Testis (tissue), 2 donors: ENCODE measurements around the gene TNRC6B.
A peak's percentile ranks its signal among the peaks of the same experiment; 100 is the strongest.

Experiments
- POLR2A ChIP-seq: fragments of 450-650 bp; IDR thresholded peaks from one replicate; pipeline ENCODE4 v1.6.1; 2017; ENCODE audit warnings: antibody characterized with exemption, mild to moderate bottlenecking, moderate library complexity
- TF ChIP-seq, protein P1 (sequence below), 3 experiments: fragments of 450-650 bp in 2 of 3; fragments of 200-600 bp in 1 of 3; sonication (generic) in 1 of 3; IDR thresholded peaks; one replicate each; pipeline ENCODE4 v1.5.1; 2016 to 2019; ENCODE audit warnings: antibody characterized with exemption in 3 of 3, mild to moderate bottlenecking in 2 of 3, moderate library complexity in 1 of 3

DNA sequence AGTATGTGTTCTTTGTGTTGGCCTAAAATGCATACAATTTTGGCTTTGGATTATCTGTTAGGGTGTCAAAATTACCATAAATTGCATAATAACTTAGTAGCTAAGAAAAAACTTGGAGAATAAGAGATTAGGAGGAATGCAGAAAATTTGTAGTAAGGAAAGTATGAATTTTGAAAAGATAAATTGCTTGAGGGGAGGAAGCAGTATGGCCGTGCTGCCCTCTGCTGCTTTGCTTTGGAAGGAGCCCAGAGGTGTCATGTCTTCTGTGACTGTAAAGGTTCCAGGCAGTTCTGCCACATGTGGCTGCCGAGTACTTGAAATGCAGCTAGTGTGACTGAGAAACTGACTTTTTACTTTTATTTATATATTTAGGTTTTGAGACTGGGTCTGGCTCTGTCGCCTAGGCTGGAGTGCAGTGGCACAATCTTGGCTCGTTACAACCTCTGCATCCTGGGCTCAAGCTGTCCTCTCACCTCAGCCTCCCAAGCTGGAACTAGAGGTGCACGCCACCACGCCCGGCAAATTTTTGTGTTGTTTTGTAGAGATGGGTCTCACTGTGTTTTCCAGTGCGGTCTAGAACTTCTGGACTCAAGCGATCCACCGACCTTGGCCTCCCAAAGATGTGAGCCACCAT, 170.4 kb downstream of the TNRC6B start:
- TF ChIP-seq, protein P1, sequence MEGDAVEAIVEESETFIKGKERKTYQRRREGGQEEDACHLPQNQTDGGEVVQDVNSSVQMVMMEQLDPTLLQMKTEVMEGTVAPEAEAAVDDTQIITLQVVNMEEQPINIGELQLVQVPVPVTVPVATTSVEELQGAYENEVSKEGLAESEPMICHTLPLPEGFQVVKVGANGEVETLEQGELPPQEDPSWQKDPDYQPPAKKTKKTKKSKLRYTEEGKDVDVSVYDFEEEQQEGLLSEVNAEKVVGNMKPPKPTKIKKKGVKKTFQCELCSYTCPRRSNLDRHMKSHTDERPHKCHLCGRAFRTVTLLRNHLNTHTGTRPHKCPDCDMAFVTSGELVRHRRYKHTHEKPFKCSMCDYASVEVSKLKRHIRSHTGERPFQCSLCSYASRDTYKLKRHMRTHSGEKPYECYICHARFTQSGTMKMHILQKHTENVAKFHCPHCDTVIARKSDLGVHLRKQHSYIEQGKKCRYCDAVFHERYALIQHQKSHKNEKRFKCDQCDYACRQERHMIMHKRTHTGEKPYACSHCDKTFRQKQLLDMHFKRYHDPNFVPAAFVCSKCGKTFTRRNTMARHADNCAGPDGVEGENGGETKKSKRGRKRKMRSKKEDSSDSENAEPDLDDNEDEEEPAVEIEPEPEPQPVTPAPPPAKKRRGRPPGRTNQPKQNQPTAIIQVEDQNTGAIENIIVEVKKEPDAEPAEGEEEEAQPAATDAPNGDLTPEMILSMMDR (IDR thresholded peaks at IDR 0.05): peak; percentile 21 to 68 (median 61)
- TF ChIP-seq POLR2A: no peak
